K562 (cell line): ENCODE data around the gene CATSPER1. TPM values are rescaled to one million over a fixed set of nuclear protein-coding genes. Genes with fewer than 3 reads are reported as not detected.

Experiments used
- CSDE1 ChIP-seq, 2 experiments: fragments of 450-650 bp; IDR thresholded peaks; 2 replicates each; pipeline ENCODE4 v1.6.1; 2016; ENCODE audit warnings: mild to moderate bottlenecking in 1 of 2
- ETV6 ChIP-seq, 3 experiments: fragments of 150-350 bp in 1 of 3; sonication (generic) in 1 of 3; formaldehyde crosslinking in 1 of 3; IDR thresholded peaks; 2 replicates each; pipeline versions ENCODE4 v1.6.1 to v1.8.0; 2014 to 2022; ENCODE audit warnings: borderline replicate concordance in 2 of 3, low read depth in 2 of 3, antibody characterized with exemption in 1 of 3, low read length in 1 of 3, mild to moderate bottlenecking in 1 of 3, missing genetic modification reagents in 1 of 3
- KDM2B ChIP-seq: fragments of 250-450 bp; sonication (Bioruptor Pico); IDR thresholded peaks from 2 replicates; pipeline ENCODE4 v1.8.0; 2021; ENCODE audit warnings: mild to moderate bottlenecking, moderate library complexity
- MAFK ChIP-seq: IDR thresholded peaks from 2 replicates; pipeline ENCODE4 v1.6.1; 2011; ENCODE audit warnings: low read length, improper control_type of control experiment
- RFX5 ChIP-seq: IDR thresholded peaks from 2 replicates; pipeline ENCODE4 v1.6.1; 2011; ENCODE audit warnings: low read depth, mild to moderate bottlenecking, improper control_type of control experiment, low read length
- SETDB1 ChIP-seq: IDR thresholded peaks from one replicate; pipeline ENCODE4 v1.6.1; 2012; ENCODE audit warnings: low read length, control low read depth, inconsistent platforms
- SP1 ChIP-seq: sonication (generic); formaldehyde crosslinking; IDR thresholded peaks from 2 replicates; pipeline ENCODE4 v1.8.1; 2022; ENCODE audit warnings: mild to moderate bottlenecking, missing genetic modification reagents
- ZFP30 ChIP-seq: fragments of 250-450 bp; sonication (Bioruptor Pico); IDR thresholded peaks from 2 replicates; pipeline ENCODE4 v1.8.0; 2022; ENCODE audit warnings: moderate library complexity, mild to moderate bottlenecking, inconsistent platforms, borderline replicate concordance
- ZNF184 ChIP-seq: sonication (generic); formaldehyde crosslinking; IDR thresholded peaks from 2 replicates; pipeline ENCODE4 v1.5.0; 2020; ENCODE audit warnings: missing genetic modification reagents
- ZNF76 ChIP-seq: fragments of 250-450 bp; sonication (Bioruptor Pico); IDR thresholded peaks from 2 replicates; pipeline ENCODE4 v1.4.0; 2020; ENCODE audit warnings: mild to moderate bottlenecking, moderate library complexity, borderline replicate concordance
- ZNF79 ChIP-seq: fragments of 250-450 bp; sonication (Bioruptor Pico); IDR thresholded peaks from 2 replicates; pipeline ENCODE4 v1.4.0; 2020; ENCODE audit warnings: low read depth, mild to moderate bottlenecking, moderate library complexity
- polyA plus RNA-seq, 8 experiments: library from polyadenylated mRNA; depleted of rRNA in 4 of 8; stranded (reverse) in 5 of 8; unstranded in 3 of 8; fragments of >200 nt; fragmentation: Nextera tagmentation in 2 of 8; fragmentation: Illumina TruSeq in 1 of 8; extraction: Ambion mirVana in 2 of 8; extraction: Trizol in 1 of 8; gene quantifications; 2 replicates each; pipeline versions ENCODE4 v1.2.1 to v1.2.3, GENCODE V29; 2011 to 2014; ENCODE audit warnings: inconsistent platforms in 1 of 8, missing spikeins in 1 of 8
- total RNA-seq, 7 experiments: library from RNA; depleted of rRNA in 6 of 7; stranded (reverse); fragments of >200 nt in 6 of 7; fragmentation: Illumina TruSeq in 2 of 7; extraction: Trizol in 2 of 7; gene quantifications; 2 replicates each; pipeline versions ENCODE4 v1.2.1 to v1.2.3, GENCODE V29; 2011 to 2021; ENCODE audit warnings: low replicate concordance in 1 of 7
- TF ChIP-seq, protein P1 (sequence below), 2 experiments: fragments of 450-650 bp; IDR thresholded peaks; 2 replicates each; pipeline ENCODE4 v1.6.1; 2016; ENCODE audit warnings: mild to moderate bottlenecking in 2 of 2, borderline replicate concordance in 1 of 2, low read depth in 1 of 2, moderate library complexity in 1 of 2
- TF ChIP-seq, protein P2 (sequence below): fragments of 450-650 bp; IDR thresholded peaks from 2 replicates; pipeline ENCODE4 v1.6.1; 2016; ENCODE audit warnings: low read depth, mild to moderate bottlenecking, moderate library complexity
- TF ChIP-seq, protein P3 (sequence below), 2 experiments: fragments of 450-650 bp; IDR thresholded peaks; 2 replicates each; pipeline ENCODE4 v1.6.1; 2016
- TF ChIP-seq, protein P4 (sequence below): sonication (generic); formaldehyde crosslinking; IDR thresholded peaks from 2 replicates; pipeline ENCODE4 v1.8.0; 2022; ENCODE audit warnings: missing genetic modification reagents, mild to moderate bottlenecking, moderate library complexity, borderline replicate concordance

Gene CATSPER1
- total and polyA plus RNA-seq, 9 of the 15 experiments (the other 6 are each of a cell fraction or from before 2014, with no cell fraction given): 0.21 to 3.3 (median 0.76) TPM

DNA sequence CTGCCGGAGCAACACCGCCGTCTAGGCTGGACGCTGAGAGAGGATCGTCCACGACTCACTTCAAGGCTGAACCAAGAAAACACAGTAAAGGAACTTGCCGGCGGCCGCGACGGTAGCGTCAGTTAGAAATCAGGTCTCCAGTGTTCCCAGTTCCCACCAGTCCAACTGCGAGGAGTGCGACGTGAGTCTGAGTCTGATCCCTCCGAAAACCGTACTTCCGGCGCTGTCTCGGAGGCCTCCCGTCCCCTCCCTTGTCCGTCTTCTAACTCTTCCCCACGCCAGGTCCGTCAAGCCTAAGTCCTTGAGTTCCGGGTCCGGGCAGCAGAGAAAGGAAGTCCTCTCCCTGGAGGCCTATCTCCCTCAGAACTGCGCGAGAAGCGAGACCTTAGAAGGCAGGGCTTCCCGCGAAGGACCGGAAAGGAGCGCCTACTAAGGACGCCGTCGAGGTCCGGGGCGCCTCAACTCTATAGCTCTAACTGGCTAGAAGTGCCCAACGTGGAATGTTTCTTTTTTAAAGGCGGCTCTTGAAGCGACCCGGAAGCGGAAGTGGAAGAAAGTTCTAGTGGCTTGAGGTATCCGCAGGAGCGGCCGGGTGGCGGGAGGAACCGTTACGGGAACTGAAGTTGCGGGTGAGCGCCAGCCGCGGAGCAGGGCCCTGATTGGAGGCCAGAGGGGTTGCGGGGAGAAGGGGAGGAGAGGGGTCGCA, 24.2 kb downstream of the CATSPER1 start, which contains the start of the genes BANF1 and EIF1AD (continued):
- TF ChIP-seq, protein P1, sequence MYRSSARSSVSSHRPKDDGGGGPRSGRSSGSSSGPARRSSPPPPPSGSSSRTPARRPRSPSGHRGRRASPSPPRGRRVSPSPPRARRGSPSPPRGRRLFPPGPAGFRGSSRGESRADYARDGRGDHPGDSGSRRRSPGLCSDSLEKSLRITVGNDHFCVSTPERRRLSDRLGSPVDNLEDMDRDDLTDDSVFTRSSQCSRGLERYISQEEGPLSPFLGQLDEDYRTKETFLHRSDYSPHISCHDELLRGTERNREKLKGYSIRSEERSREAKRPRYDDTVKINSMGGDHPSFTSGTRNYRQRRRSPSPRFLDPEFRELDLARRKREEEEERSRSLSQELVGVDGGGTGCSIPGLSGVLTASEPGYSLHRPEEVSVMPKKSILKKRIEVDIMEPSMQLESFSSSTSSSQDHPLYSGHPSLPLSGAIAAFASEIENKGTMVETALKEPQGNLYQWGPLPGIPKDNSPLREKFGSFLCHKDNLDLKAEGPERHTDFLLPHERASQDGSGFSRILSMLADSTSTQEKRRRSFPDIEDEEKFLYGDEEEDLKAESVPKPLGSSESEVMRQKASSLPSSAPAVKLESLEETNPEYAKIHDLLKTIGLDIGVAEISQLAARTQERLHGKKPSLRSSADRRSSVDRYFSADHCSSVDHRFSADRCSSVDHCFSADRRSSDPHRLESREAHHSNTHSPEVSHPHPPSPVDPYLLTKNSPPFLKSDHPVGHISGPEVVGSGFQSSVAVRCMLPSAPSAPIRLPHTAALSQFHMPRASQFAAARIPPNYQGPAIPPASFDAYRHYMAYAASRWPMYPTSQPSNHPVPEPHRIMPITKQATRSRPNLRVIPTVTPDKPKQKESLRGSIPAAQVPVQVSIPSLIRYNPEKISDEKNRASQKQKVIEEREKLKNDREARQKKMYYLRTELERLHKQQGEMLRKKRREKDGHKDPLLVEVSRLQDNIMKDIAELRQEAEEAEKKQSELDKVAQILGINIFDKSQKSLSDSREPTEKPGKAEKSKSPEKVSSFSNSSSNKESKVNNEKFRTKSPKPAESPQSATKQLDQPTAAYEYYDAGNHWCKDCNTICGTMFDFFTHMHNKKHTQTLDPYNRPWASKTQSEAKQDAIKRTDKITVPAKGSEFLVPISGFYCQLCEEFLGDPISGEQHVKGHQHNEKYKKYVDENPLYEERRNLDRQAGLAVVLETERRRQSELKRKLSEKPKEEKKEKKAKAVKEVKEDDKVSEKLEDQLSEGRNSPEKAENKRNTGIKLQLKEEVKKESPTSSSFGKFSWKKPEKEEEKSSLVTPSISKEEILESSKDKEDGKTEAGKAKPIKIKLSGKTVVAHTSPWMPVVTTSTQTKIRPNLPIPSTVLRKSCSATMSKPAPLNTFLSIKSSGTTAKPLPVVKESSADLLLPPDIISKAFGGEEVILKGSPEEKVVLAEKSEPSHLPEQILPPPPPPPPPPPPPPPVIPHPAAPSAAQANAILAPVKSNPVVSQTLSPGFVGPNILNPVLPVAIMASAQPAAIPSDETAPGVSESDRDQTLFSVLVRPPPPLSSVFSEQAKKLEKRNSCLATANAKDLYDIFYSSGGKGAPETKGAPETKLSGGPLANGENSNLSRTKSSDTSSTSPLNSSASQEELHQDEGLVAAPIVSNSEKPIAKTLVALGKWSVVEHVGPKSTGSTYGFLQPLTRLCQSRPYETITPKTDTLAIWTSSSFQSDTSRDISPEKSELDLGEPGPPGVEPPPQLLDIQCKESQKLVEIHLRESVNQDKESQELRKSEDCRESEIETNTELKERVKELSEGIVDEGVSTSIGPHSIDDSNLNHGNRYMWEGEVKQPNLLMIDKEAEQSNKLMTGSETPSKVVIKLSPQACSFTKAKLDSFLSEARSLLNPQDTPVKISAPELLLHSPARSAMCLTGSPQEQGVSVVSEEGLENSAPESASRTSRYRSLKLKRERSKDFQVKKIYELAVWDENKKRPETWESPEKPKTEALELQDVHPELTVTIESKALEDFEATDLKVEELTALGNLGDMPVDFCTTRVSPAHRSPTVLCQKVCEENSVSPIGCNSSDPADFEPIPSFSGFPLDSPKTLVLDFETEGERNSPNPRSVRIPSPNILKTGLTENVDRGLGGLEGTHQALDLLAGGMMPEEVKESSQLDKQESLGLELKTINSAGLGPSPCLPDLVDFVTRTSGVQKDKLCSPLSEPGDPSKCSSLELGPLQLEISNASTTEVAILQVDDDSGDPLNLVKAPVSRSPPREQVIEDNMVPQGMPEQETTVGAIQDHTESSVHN (IDR thresholded peaks at IDR 0.05; ENCODE audit: borderline replicate concordance in 1 of 2, low read depth in 1 of 2): peak in 1 of 2 experiments; percentile 49; a peak in 1 of 4 replicates
- TF ChIP-seq KDM2B (no peak), ETV6 (IDR thresholded peaks at IDR 0.05; ENCODE audit: borderline replicate concordance in 1 of 2, low read depth in 2 of 2, low read length in 1 of 2) (peak; percentile 74 to 82; a peak in 3 of 4 replicates), ETV6 (CRISPR knock-in tag; IDR thresholded peaks at IDR 0.05; ENCODE audit: borderline replicate concordance) (no peak), RFX5 (no peak), ZNF184 (no peak), SP1 (CRISPR knock-in tag) (peak; percentile 95), ZNF79 (CRISPR knock-in tag) (no peak), ZNF76 (CRISPR knock-in tag) (peak; percentile 82; the same call in 1 of the 2 replicates), MAFK (peak; percentile 9; the same call in 1 of the 2 replicates), ZFP30 (CRISPR knock-in tag) (no peak), CSDE1 (IDR thresholded peaks at IDR 0.05) (peak in 1 of 2 experiments; percentile 50; a peak in 1 of 4 replicates), SETDB1 (no peak)
- TF ChIP-seq, protein P2, sequence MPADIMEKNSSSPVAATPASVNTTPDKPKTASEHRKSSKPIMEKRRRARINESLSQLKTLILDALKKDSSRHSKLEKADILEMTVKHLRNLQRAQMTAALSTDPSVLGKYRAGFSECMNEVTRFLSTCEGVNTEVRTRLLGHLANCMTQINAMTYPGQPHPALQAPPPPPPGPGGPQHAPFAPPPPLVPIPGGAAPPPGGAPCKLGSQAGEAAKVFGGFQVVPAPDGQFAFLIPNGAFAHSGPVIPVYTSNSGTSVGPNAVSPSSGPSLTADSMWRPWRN: peak; percentile 15; the same call in 1 of the 2 replicates
- TF ChIP-seq, protein P3, sequence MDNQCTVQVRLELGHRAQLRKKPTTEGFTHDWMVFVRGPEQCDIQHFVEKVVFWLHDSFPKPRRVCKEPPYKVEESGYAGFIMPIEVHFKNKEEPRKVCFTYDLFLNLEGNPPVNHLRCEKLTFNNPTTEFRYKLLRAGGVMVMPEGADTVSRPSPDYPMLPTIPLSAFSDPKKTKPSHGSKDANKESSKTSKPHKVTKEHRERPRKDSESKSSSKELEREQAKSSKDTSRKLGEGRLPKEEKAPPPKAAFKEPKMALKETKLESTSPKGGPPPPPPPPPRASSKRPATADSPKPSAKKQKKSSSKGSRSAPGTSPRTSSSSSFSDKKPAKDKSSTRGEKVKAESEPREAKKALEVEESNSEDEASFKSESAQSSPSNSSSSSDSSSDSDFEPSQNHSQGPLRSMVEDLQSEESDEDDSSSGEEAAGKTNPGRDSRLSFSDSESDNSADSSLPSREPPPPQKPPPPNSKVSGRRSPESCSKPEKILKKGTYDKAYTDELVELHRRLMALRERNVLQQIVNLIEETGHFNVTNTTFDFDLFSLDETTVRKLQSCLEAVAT (IDR thresholded peaks at IDR 0.05): no peak; a peak in 1 of 4 replicates
- TF ChIP-seq, protein P4, sequence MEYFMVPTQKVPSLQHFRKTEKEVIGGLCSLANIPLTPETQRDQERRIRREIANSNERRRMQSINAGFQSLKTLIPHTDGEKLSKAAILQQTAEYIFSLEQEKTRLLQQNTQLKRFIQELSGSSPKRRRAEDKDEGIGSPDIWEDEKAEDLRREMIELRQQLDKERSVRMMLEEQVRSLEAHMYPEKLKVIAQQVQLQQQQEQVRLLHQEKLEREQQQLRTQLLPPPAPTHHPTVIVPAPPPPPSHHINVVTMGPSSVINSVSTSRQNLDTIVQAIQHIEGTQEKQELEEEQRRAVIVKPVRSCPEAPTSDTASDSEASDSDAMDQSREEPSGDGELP (CRISPR knock-in tag): peak; percentile 89
